ENCODE measurements around the gene MECR.

MECR gene

DNA sequence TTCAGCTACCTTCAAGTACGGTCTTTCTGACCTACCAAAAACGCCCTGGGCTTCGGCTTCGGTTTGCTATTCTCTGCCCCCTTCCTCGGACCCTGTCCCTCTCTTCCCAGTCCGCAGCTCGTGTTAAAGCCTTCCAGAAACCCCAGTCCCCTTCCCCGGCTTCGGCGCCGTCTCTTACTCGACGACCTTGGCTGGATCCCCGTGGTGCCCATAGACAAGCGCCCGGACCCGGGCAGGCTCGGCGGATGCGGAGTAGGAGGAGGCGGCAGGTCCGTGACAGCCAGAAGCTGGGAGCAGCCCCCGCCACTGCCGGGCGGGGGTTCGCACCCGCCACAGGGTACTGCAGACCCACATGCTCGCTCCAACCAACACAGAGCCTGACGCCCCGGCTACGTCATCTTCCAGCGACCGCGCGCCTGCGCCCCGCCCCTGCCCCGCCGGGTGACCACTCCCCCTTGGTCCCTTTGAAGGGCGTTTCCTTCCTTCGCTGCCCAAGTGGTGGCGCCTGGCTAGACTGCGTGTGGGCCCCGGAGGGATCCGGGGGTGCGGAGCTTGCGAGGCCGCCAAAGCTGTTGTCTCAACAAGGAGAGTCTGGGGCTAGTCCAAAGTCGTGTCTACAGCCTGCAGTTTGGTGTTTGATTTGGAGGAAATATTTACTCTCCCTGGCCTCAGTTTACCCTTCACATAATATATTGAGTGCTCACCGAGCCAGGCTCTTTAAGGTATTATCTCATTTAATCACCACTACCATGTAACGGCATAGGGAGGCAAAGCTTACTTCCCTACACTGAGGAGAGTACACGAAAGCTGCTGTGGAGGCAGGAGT, at the start of gene MECR:
Gene MECR, minus strand, starts transcription at position 382 of the 826 bp plus-strand sequence. Its CDS starts 28 bp downstream, at position 354.
- DNase-seq: peak; percentile 97

DNA sequence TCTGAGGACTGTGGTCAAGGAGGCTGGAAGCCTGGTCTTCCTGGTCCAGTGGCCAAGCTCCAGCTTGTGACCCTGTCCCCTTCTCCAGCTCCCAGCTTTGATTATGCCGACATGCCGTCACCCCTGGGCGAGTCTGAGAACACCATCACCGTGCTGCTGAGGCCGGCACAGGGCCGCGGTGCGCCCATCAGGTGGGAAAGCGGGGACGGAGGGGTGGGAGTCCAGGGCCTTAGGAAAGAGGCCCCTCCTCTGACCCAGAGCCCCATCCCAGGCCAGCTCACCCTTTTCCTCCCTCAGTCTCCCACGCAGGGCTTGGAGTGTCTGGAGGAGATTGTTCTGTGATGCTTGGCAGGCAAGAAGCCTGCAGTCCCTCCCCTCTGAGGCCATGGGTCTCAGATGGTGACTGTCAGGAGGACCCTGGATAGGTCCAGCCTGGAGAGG, 49.2 kb upstream of the MECR start:
- DNase-seq: no peak

DNA sequence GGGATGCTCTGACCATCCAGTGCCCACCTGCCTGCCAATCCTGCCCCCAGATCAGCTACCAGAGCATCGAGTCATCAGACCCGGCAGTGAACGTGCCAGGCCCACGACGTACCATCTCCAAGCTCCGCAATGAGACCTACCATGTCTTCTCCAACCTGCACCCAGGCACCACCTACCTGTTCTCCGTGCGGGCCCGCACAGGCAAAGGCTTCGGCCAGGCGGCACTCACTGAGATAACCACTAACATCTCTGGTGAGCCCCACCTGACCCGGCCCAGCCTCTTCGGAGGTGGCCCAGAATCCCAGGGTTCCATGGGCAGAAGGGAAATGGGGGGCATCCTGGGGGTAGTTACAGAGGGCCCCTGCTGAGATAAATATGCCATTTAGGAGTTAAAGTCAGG, 48.7 kb upstream of the MECR start:
- DNase-seq: no peak

DNA sequence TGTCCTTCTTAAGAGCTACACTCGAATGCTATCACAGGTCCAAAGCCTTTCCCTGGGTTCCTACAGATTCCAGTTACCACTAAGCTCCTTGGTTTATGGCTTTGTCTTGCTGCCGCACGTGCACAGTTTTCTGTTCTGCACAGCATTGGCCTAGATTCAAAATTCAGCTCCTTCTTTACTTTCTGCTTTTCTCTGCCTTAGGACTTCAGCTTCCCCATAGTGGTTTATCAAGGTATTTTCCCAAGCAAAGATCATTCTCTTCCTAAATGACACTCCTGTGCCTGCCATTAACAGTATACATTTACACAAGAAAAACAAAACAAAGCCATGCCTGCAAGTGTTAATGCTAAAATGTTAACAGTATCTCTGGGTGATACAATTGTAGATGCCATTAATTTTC, 47.4 kb upstream of the MECR start:
- no peak for DNase-seq

- no peak for DNase-seq
Observed at GRCh38 chr1:29275435-29275834, 44.7 kb upstream of the MECR start.

DNA sequence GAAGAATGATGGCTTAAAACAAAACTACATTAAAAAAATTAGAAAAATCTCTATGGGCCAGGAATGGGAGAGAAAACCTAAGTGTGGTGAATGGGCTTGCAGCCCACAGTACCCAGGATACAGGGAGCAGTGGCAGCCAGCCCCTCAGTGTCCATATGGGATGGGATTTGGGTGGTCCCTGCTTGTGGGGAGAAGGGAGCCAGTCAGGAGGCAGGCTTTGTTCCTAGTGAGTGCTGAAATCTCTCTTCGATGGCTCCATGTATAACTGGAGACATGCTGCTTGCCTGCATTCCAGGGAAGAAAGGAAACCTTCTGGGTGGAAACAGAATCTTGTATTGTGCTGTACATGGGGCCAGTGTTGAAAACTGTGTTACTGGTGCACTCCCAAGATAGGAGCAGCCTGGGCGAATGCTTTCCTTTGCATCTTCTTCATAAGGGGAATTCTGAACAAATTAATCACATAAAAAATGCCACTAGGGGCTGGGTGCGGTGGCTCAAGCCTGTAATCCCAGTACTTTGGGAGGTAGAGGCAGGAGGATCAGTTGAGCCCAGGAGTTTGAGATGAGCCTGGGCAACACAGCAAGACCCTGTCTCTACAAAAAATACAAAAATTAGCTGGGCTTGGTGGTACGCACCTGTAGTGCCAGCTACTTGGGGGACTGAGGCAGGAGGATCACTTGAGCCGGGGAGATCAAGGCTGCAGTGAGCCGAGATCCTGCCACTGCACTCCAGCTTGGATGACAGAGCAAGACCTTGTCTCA, 41.6 kb upstream of the MECR start:
- no peak for DNase-seq

DNA sequence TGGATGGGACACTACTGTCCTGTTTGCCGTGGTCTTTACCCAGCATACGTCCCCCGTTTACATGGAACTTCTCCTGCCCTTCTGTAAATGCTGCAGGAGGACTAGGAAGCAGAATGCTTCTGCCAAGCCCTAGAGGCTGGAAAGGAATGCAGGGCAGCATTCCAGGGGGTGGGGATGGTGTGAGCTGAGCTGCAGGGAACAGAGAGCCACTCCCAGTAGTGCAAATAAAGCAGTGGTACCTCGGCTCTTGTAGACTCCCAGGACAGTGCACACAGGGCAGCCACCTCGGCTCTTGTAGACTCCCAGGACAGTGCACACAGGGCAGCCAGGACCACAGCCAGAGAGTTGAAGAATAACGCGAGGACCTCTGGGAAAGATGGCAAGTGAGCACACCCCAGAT, 41.0 kb upstream of the MECR start:
- DNase-seq: no peak

DNA sequence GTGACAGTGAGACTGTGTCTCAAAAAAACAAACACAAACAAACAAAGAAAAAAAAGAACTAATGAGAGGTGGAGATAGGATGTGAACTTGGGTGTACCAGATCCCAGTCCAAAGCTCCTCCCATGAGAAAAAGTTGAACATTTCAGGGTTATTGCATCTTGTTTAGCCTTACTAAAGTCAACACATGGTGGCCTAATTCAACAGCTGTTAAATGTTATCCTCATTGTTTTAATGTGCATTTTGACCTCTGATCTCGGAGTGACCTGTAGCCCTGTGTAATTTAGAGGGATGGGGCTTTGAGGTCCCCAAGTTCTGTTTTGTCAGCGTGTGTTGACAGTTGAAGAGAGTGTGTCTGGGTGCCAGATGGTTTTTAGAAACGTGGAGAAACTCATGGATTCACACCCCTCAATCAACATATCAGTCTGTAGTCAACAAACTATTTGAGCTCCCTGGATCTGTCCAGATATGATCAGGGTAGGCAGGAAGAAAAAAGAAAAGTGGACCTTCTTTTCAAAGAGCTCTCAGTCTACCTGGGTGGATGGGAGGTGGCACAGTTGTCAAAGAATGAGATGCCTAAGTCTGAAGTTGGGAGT, 40.3 kb upstream of the MECR start:
- DNase-seq: no peak

DNA sequence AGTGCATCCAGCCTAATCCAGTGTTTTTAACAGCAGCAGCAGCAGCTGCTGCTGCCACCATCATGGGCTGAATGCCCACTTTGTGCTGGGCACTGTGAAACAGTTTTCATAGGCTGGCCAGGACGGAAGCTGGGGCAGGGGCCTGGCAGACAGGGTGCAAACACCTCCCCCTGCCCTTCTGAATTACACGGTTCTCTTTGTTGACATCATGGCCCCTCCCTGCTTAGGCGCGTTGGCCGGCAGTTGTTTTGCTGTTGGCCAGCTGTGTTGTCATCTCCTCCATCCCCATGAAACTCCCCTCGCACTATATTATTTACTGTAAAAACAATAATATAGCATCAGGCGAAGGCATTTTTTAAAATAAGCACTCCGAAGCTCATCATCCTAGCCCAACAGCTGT, 38.6 kb upstream of the MECR start:
- DNase-seq: no peak

DNA sequence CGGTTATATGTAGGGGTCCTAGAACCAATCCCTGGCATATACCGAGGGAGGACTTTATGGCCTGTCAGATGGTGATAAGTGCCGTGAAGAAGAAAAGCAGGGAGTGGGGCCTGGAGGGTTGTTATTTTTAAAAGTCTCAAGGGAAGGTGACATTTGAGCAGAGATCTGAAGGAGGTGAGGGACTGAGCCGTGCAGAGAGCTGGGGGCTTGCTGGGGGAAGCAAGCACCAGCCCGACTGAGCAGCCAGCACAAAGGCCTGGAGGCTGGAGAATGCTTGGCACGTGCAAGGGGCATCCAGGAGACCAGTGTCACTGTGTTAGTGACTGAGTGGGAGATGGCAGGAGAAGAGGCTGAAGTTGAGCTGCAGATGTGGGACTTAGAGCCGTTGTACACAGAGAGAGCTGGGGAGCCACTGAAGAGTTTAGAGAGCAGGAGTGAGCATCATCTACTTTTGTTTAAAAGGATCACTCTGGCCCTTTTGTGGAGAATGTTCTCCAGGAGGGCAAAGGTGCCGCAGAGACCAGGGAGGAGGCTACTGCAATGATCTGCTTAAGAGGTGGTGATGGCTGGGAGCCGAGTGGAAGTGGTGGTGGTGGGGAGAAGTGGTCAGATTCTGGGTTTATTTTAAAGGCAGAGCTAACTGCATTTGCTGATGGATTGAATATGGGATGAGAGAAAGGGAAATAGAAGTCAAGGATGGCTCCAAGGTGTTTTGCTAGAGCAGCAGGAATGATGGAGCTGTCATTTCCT, 36.8 kb upstream of the MECR start:
- DNase-seq: no peak

- DNase-seq: no peak
Observed at GRCh38 chr1:29266912-29267311, 36.2 kb upstream of the MECR start.

GRCh38 chr1:29264773-29265389, 34.1 kb upstream of the MECR start:
- DNase-seq: no peak

- no peak for DNase-seq
Observed at GRCh38 chr1:29260531-29260930, 29.8 kb upstream of the MECR start.

GRCh38 chr1:29259802-29260441, 29.2 kb upstream of the MECR start:
- peak; percentile 51 for DNase-seq

- no peak for DNase-seq
Observed at GRCh38 chr1:29258976-29259801, 28.5 kb upstream of the MECR start.

GRCh38 chr1:29258189-29258975, 27.6 kb upstream of the MECR start:
- no peak for DNase-seq

- no peak for DNase-seq
Observed at GRCh38 chr1:29256979-29257804, 26.5 kb upstream of the MECR start.

- no peak for DNase-seq
Observed at GRCh38 chr1:29256394-29256793, 25.7 kb upstream of the MECR start.

DNA sequence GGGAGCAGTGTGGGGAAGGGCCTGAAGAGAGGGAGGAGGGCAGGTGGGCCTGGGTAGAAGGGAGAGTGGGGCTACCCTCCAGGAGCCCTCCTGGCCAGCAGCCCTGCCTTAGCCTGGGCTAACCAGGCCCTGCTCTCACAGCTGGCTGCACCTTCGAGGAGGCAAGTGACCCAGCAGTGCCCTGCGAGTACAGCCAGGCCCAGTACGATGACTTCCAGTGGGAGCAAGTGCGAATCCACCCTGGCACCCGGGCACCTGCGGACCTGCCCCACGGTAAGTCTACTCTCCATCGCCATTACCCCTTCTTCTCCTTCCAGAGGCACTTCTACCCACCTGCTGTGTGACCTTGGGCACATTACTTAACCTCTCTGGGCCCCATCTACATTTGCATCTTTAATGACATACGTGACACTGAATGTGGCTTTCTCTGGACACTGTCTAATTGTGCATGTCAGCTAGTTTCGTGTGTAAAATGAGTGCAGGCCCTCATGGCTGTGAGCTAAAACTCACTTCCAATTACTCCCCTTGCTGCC, 24.5 kb upstream of the MECR start:
- DNase-seq: no peak

All from activated CD4-positive, alpha-beta T cell treated with anti-CD3 and anti-CD28 coated beads, Interleukin-2, Interleukin-6, amounts not matched to agents 100 ng/mL and 50 ng/mL, durations not matched to agents 16 hours and 8 hours (primary cell).